ENCODE measurements around the gene SND1.
A peak's percentile ranks its signal among the peaks of the same experiment; 100 is the strongest.

SND1 gene

GRCh38 chr7:128033246-128033645 is 381.3 kb downstream of the SND1 start:
- no peak for ATAC-seq
- TF ChIP-seq BACH2 (CRISPR knock-in tag; IDR thresholded peaks at IDR 0.05; ENCODE audit: borderline replicate concordance) (no peak), TCF4 (CRISPR knock-in tag; IDR thresholded peaks at IDR 0.05; ENCODE audit: borderline replicate concordance) (no peak), CSRNP3 (CRISPR knock-in tag; IDR thresholded peaks at IDR 0.05) (no peak), ISL1 (CRISPR knock-in tag; IDR thresholded peaks at IDR 0.05) (no peak), ARNTL (CRISPR knock-in tag; IDR thresholded peaks at IDR 0.05; ENCODE audit: borderline replicate concordance, low read depth) (no peak), PPARA (CRISPR knock-in tag; IDR thresholded peaks at IDR 0.05; ENCODE audit: borderline replicate concordance) (no peak), ZNF70 (CRISPR knock-in tag; IDR thresholded peaks at IDR 0.05) (no peak), ESRRG (CRISPR knock-in tag; IDR thresholded peaks at IDR 0.05) (no peak), GLIS3 (CRISPR knock-in tag; IDR thresholded peaks at IDR 0.05) (no peak), OSR1 (CRISPR knock-in tag; IDR thresholded peaks at IDR 0.05) (no peak), ZFP30 (CRISPR knock-in tag; IDR thresholded peaks at IDR 0.05) (no peak), ZNF565 (CRISPR knock-in tag; conservative IDR thresholded peaks at IDR 0.05; ENCODE audit: low read depth) (no peak), RARB (CRISPR knock-in tag; IDR thresholded peaks at IDR 0.05) (no peak), SNAI2 (CRISPR knock-in tag; IDR thresholded peaks at IDR 0.05) (no peak), ZC3H10 (CRISPR knock-in tag; IDR thresholded peaks at IDR 0.05) (no peak), CSDC2 (CRISPR knock-in tag; IDR thresholded peaks at IDR 0.05) (no peak)
- TF ChIP-seq, protein P1, sequence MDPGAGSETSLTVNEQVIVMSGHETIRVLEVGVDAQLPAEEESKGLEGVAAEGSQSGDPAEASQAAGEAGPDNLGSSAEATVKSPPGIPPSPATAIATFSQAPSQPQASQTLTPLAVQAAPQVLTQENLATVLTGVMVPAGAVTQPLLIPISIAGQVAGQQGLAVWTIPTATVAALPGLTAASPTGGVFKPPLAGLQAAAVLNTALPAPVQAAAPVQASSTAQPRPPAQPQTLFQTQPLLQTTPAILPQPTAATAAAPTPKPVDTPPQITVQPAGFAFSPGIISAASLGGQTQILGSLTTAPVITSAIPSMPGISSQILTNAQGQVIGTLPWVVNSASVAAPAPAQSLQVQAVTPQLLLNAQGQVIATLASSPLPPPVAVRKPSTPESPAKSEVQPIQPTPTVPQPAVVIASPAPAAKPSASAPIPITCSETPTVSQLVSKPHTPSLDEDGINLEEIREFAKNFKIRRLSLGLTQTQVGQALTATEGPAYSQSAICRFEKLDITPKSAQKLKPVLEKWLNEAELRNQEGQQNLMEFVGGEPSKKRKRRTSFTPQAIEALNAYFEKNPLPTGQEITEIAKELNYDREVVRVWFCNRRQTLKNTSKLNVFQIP (CRISPR knock-in tag; IDR thresholded peaks at IDR 0.05; ENCODE audit: borderline replicate concordance, low read depth): no peak
- TF ChIP-seq, protein P2, sequence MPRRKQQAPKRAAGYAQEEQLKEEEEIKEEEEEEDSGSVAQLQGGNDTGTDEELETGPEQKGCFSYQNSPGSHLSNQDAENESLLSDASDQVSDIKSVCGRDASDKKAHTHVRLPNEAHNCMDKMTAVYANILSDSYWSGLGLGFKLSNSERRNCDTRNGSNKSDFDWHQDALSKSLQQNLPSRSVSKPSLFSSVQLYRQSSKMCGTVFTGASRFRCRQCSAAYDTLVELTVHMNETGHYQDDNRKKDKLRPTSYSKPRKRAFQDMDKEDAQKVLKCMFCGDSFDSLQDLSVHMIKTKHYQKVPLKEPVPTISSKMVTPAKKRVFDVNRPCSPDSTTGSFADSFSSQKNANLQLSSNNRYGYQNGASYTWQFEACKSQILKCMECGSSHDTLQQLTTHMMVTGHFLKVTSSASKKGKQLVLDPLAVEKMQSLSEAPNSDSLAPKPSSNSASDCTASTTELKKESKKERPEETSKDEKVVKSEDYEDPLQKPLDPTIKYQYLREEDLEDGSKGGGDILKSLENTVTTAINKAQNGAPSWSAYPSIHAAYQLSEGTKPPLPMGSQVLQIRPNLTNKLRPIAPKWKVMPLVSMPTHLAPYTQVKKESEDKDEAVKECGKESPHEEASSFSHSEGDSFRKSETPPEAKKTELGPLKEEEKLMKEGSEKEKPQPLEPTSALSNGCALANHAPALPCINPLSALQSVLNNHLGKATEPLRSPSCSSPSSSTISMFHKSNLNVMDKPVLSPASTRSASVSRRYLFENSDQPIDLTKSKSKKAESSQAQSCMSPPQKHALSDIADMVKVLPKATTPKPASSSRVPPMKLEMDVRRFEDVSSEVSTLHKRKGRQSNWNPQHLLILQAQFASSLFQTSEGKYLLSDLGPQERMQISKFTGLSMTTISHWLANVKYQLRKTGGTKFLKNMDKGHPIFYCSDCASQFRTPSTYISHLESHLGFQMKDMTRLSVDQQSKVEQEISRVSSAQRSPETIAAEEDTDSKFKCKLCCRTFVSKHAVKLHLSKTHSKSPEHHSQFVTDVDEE (CRISPR knock-in tag; IDR thresholded peaks at IDR 0.05): no peak

GRCh38 chr7:128034825-128035224 is 382.8 kb downstream of the SND1 start:
- TF ChIP-seq GLIS3 (CRISPR knock-in tag; IDR thresholded peaks at IDR 0.05) (no peak), ZNF565 (CRISPR knock-in tag; conservative IDR thresholded peaks at IDR 0.05; ENCODE audit: low read depth) (no peak), OSR1 (CRISPR knock-in tag; IDR thresholded peaks at IDR 0.05) (no peak), ZNF70 (CRISPR knock-in tag; IDR thresholded peaks at IDR 0.05) (no peak), TCF4 (CRISPR knock-in tag; IDR thresholded peaks at IDR 0.05; ENCODE audit: borderline replicate concordance) (no peak), PPARA (CRISPR knock-in tag; IDR thresholded peaks at IDR 0.05; ENCODE audit: borderline replicate concordance) (no peak)
- TF ChIP-seq, protein P1 (CRISPR knock-in tag; IDR thresholded peaks at IDR 0.05; ENCODE audit: borderline replicate concordance, low read depth): no peak
- ATAC-seq: no peak

- ATAC-seq: peak; percentile 67
- TF ChIP-seq, protein P3, sequence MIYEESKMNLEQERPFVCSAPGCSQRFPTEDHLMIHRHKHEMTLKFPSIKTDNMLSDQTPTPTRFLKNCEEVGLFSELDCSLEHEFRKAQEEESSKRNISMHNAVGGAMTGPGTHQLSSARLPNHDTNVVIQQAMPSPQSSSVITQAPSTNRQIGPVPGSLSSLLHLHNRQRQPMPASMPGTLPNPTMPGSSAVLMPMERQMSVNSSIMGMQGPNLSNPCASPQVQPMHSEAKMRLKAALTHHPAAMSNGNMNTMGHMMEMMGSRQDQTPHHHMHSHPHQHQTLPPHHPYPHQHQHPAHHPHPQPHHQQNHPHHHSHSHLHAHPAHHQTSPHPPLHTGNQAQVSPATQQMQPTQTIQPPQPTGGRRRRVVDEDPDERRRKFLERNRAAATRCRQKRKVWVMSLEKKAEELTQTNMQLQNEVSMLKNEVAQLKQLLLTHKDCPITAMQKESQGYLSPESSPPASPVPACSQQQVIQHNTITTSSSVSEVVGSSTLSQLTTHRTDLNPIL (CRISPR knock-in tag; IDR thresholded peaks at IDR 0.05; ENCODE audit: low read depth): no peak
- TF ChIP-seq PPARA (CRISPR knock-in tag; IDR thresholded peaks at IDR 0.05; ENCODE audit: borderline replicate concordance): no peak
- no peak for TF ChIP-seq TCF4 (CRISPR knock-in tag; IDR thresholded peaks at IDR 0.05; ENCODE audit: borderline replicate concordance)
- no peak for TF ChIP-seq ZNF565 (CRISPR knock-in tag; conservative IDR thresholded peaks at IDR 0.05; ENCODE audit: low read depth)
- no peak for TF ChIP-seq PATZ1 (CRISPR knock-in tag; IDR thresholded peaks at IDR 0.05; ENCODE audit: borderline replicate concordance)
- no peak for TF ChIP-seq RARB (CRISPR knock-in tag; IDR thresholded peaks at IDR 0.05)
- no peak for TF ChIP-seq BACH2 (CRISPR knock-in tag; IDR thresholded peaks at IDR 0.05; ENCODE audit: borderline replicate concordance)
- TF ChIP-seq ARNTL (CRISPR knock-in tag; IDR thresholded peaks at IDR 0.05; ENCODE audit: borderline replicate concordance, low read depth): no peak
- TF ChIP-seq, protein P1 (CRISPR knock-in tag; IDR thresholded peaks at IDR 0.05; ENCODE audit: borderline replicate concordance, low read depth): no peak
- TF ChIP-seq ZFP3 (CRISPR knock-in tag; IDR thresholded peaks at IDR 0.05): no peak
- TF ChIP-seq CSRNP3 (CRISPR knock-in tag; IDR thresholded peaks at IDR 0.05): no peak
- TF ChIP-seq ZNF8 (CRISPR knock-in tag; IDR thresholded peaks at IDR 0.05): no peak
- no peak for TF ChIP-seq ESRRG (CRISPR knock-in tag; IDR thresholded peaks at IDR 0.05)
- TF ChIP-seq ZNF70 (CRISPR knock-in tag; IDR thresholded peaks at IDR 0.05): no peak
Measured at GRCh38 chr7:128035712-128036111, 383.7 kb downstream of the SND1 start.
